ENCODE data around the gene FGFBP3.

Gene FGFBP3
- total RNA-seq = 0.91 to 2.3 (median 1.5) reads per million in 4 donors

GRCh38 chr10:91909117-91909677 lies at the start of gene FGFBP3:
FGFBP3 (minus strand) TSS chr10:91909486; CDS start chr10:91908969, 517 bp downstream.
- DNase-seq = peak in 1 of 5 donors; percentile 26

DNA sequence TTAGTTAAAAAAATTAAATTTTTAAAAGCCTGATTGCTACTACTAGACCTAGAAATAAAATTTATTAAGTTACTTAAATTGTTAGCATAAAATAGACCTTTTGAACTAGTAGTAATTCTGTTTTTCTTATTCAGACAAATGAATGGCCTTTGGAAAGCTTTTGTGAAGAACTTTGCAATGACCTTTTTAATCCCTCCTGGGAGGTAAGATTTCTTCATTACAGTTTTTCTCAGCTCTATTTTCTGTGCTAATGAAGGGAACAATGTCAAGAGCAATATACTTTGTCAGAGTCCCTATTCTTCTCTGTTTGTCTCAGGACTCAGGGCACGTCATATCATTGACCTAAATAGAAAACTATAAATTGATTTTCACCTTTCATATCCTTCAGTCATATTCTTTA lies 47.8 kb upstream of the FGFBP3 start:
- no peak for DNase-seq

DNA sequence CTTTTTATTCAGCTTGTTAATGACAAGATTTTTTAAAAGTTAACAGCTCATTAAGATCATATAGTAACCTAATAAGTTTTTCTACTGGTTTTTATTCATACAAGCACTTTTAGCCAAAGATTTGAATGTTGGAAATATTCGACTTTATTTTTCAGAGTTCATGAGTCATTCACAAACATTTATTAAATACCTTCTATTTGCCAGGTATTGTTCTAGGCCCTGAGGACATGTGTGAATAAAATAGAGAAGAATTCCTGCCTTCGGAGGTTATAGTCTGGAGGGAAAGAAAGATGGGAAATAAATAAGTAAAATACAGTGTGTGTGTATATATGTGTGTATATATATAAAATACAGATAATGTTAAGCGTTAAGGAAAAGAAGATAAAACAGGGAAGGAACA lies 45.8 kb upstream of the FGFBP3 start:
- DNase-seq = no peak

- DNase-seq = no peak
Measured at GRCh38 chr10:91953600-91954160, 44.4 kb upstream of the FGFBP3 start.

DNA sequence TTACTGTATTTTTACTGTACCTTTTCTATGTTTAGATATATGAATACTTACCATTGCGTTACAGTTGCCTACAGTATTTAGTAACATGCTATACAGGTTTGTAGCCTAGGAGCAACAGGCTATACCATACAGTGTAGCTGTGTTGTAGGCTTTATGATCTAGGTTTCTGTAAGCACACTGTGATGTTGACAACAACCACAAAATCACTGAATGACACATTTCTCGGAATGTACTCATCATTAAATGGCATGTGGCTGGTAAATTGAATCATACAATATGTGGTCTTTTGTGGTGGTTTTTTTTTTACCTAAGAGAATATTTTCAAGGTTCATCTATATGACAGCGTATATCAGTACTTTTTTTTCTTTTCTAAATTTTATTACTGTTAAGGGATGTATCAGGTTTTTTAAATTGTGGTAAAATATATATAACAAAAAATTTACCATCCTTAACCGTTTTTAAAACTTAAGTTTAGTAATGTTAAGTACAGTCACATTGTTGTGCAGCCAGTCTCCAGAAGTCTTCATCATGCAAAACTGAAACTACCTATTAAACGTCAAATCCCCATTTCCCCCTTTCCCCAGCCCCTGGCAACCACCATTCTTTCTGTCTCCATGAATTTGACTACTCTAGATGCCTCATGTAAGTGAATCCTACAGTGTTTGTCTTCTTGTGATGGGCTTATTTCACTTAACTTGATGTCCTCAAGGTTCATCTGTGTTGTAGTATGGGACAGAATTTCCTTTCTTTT lies 35.8 kb upstream of the FGFBP3 start:
- peak in 1 of 5 donors; percentile 88 for DNase-seq

DNA sequence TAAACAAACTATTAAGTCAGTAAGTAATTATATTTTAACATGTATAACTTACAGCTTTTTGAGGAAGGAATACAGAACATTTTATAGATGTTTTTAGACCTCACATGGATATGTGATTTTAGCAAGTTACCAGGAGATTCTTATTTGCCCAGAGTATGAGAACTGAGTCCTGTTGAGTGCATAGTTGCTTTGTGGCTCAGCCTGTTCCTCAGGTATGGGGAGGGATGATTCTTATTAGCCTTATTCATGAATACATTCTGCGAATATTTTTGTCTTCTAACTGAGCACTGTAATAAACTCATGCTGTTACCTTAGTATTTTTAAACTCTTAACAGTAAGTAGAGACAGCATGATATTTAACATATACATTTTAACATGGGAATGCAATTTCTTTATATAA lies 32.1 kb upstream of the FGFBP3 start:
- no peak for DNase-seq

DNA sequence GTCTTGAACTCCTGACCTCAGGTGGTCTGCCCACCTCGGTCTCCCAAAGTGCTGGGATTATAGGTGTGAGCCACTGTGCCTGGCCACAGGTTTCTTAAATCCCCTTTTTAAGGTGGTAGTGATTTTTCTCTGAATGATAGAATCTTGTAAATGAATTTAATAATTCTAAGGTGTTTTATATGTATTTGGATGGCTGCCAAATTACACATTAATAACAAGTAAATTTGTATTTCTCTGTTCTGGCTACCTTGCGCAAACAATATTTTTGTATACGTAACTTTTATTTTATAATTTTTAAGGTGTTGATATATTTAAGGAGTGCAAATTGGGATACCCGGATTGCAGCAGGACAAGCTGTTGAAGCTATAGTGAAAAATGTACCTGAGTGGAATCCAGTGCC lies 30.4 kb upstream of the FGFBP3 start:
- no peak for DNase-seq

- DNase-seq = no peak
Measured at GRCh38 chr10:91935886-91936285, 26.6 kb upstream of the FGFBP3 start.

- no peak for DNase-seq
Measured at GRCh38 chr10:91932737-91933136, 23.5 kb upstream of the FGFBP3 start.

DNA sequence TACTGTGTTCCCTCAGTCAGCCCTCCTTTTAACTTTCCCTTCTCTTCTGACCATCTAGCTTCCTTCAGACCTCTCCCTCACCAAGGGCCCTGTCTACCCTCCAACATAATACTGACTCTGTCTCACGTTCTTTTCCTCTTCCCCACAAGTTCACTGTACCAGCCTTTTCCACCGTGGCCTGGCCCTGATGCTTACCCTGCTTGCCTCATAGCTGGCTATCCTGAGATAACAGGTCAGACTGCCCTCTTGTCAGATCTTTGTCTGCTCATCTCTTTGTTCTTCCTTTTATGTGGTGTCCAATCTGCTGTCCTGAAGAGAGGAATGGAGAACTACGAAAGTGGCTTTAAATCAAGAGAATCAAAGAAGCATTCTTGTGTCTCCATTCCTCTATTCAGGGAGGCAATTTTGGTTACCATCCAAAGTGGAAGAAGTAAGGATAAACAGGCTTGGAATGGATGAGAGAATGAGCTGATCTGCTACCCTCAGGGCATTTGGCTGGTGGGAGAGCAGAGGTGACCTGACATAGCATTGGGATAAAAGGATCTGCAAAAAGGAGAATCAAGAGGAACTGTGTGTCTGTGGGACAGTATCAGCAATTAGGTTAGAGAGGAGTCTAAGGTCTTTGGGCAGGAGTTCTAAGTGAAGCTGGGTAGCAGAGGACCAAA lies 22.4 kb upstream of the FGFBP3 start:
- no peak for DNase-seq

DNA sequence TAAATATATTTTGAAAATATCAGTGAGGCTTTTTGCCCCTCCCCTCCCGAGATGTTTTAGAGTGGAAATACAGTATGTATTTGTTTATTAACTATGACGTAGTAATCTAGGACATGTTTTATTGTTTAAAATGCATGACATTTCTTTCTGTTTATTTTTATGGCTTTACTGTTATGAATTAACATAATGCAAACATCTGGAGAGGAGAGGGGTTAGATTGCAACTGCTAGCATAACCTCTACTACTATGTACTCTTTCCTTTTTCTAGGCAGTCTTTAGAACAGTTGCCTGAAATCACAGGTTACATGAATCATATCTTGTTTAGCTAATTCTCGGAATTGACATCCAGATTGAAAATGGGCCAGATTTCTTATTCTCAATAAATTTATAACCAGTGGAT lies 21.7 kb upstream of the FGFBP3 start:
- no peak for DNase-seq

DNA sequence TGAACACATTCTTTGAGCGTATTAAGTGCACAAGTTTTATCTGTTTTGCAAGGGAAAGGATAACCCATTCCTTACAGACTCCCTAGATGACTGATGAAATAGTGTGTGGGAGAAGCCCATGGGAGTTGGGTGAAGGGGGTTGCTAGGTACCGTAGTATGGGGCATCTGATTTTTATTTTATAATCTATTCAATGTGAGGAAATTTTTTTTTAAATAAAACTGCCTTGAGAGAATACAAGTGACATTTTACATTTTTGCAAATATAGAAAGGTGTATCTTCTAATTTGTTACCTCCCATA lies 15.7 kb upstream of the FGFBP3 start:
- DNase-seq = no peak

- DNase-seq = no peak
Measured at GRCh38 chr10:91924212-91925021, 15.1 kb upstream of the FGFBP3 start.

DNA sequence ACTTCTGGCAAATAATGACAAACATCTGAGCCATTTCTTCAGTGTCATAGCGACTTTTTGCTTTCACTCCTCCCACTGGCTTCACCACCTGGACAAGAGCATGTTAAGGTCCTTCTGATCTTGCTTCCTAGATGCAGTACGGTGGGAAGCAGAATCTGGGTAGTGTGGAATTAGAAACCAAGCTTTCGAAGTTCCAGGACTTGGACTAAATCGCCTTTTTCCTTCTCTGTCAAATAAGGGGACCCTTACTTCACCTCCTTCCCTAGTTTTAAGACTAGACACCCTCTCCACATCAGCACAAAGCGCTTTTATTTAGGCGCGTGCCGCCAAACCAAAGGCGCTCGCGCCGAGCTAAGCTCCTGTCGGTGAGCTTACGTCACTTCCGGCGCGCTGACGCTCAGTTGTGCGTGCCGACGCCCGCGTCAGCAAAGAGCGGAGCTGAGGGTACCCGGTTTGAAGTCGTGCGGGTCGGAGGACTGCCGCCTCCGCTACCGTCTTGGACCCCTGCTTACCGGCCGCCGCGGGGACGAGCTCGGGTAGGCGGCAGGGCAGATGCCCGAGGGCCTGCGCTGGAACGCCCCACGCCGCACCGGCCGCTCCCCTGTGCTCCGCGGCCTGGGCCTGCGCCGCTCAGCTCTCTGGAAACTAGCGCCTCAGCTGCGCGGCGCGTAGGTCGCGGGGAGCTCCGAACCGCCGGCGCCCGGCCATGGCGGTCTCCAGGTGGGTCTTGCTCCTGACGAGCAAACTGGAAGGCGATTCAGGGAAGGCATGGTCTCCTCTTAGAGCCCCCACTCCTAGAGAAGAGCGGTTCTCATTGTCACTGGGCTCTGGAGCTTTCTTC lies 14.3 kb upstream of the FGFBP3 start, which contains the start of gene BTAF1:
Gene BTAF1, plus strand, starts transcription at position 400 of the 841 bp plus-strand sequence. Its CDS starts 307 bp downstream, at position 707.
- peak; percentile 78 to 95 (median 88) for DNase-seq

DNA sequence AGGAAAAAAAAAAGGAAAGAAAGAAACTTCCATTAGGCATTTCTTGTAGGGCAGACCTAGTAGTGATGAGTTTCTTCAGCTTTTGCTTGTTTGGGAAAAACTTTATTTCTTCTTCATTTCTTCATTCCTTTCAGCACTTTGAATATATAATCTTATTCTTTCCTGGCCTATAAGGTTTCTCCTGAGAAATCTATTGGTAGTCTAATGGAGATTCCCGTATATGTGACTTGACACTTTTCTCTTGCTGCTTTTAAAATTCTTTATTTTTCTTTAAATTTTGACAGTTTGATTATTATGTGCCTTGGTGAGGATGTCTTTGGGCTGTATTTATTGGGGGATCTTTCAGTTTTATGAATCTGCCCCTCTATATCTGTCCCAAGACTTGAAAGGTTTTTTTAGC lies 10.4 kb upstream of the FGFBP3 start:
- DNase-seq = no peak

DNA sequence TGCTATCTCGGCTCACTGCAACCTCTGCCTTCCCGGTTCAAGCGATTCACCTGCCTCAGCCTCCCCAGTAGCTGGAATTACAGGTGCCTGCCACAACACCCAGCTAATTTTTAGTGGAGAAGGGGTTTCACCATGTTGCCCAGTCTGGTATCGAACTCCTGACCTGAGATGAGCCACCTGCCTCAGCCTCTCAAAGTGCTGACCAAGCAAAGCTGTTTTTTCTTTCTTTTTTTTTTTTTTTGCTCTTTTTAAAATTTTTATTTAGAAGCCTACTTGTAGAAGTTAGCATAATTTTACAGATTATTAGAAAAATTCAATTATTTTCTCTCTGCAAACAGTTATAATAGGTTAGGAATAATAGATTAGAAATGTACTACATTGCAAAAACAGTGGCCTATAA lies 1.2 kb upstream of the FGFBP3 start:
- no peak for DNase-seq

- peak; percentile 33 to 84 (median 39) for DNase-seq
Measured at GRCh38 chr10:91908337-91909116, 759 bp downstream of the FGFBP3 start.

- no peak for DNase-seq
Measured at GRCh38 chr10:91907914-91908336, 1.4 kb downstream of the FGFBP3 start.

DNA sequence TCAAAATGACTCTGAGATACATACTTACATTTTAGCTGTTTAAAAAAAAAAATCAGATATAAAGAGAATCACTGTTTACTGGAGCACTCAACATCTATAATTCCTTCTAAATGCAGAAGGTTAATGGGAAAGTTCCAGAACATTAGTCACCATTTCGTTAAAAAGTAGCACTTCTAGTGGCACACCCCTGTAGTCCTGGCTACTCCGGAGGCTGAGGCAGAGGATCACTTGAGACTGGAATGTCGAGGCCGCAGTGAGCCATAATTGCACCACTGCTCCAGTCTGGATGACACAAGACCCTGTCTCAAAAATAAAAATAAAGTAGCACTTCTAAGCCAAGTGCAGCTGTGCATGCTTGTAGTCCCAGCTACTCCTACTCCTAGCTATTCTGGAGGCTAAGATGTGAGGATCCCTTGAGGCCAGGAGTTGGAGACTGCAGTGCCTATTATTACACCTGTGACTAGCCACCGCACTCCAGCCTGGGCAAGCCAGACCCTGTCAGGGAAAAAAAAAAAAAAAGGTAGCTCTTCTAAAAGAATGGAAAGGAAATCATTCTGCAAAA lies 2.2 kb downstream of the FGFBP3 start:
- no peak for DNase-seq

Measured in T-helper 1 cell (primary cell).